Islet precursor cell (in vitro differentiated cells): ENCODE measurements around the gene CORT.
"Not testable (repeated sequence)": the region's sequence is repeated elsewhere in the genome, so short reads cannot be mapped to it uniquely, and the experiment has no call there.

Experiments
- DNase-seq: peaks from one replicate; pipeline ENCODE4 v3.0.0-alpha.2; 2018

The CORT gene, protein sequence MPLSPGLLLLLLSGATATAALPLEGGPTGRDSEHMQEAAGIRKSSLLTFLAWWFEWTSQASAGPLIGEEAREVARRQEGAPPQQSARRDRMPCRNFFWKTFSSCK

DNA sequence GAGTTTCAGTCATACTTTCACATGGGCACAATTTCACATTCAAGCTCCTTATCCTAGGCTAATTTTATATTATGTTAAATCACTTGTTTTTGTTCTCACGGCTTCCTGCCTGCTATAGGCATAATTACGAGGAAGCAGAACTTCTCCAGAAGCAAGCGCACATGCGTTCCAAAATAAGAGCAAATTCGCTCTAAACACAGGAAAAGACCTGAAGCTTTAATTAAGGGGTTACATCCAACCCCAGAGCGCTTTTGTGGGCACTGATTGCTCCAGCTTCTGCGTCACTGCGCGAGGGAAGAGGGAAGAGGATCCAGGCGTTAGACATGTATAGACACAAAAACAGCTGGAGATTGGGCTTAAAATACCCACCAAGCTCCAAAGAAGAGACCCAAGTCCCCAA, at the start of gene CORT:
TSS of gene CORT (plus strand) at position 281 of the 400 bp plus-strand sequence. CDS start 193 bp downstream, outside the sequence.
- no peak for DNase-seq

DNA sequence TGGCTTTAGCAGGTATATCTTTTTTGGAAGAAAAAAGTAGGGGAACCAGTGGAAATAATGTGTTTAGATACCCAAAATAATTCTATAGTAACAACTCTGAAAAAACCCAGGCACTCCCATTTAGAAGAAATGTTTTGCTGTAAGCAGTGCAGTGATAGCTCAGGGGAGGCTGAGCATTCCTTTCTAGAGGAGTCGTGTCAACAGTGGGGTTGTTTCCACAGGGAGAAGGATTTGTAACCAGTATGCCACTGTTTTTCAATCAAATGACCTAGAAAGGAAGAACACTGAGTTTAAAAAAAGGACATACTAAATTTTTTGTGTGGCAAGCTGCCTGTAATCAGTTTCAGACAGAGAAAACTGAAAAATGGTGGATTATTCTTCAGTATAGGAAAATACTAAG, 48.5 kb upstream of the CORT start:
- DNase-seq, result no peak

DNA sequence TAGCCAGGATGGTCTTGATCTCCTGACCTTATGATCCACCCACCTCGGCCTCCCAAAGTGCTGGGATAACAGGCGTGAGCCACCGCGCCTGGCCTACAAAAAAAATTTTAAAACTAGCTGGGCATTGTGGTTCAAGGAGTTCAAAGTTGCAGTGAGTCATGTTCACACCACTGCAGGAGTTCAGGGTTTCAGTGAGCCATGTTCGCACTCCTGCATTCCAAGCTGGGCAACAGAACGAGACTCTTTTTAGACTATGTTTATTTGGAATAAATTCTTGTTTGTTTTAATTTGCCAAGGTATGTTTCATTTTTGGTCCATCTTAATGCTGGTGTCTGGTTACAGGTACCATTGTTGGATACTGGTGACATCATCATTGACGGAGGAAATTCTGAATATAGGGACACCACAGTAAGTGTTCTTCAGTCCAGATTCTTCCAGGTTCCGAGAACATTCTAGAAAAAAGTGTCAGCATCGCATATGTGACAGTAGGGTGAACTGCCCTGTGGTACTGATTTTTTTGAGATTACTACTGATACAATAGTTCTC, 47.0 kb upstream of the CORT start:
- DNase-seq, result no peak

DNA sequence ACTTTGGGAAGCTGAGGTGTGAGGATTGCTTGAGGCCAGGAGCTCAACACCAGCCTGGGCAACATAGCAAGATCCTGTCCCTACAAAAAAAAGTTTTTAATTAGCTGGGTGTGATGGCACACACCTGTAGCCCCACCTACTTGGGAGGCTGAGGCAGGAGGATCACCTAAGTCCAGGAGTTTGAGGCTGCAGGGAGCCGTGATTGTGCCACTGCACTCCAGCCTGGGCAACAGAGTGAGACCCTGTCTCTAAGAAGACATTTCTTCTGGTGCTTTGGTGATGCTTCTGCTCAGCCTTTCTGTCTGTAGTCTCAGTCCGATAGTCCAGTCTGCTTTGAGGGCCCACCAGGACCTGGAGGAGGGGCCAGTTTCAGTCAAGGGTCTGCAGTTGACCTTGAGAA, 42.6 kb upstream of the CORT start:
- no peak for DNase-seq

DNA sequence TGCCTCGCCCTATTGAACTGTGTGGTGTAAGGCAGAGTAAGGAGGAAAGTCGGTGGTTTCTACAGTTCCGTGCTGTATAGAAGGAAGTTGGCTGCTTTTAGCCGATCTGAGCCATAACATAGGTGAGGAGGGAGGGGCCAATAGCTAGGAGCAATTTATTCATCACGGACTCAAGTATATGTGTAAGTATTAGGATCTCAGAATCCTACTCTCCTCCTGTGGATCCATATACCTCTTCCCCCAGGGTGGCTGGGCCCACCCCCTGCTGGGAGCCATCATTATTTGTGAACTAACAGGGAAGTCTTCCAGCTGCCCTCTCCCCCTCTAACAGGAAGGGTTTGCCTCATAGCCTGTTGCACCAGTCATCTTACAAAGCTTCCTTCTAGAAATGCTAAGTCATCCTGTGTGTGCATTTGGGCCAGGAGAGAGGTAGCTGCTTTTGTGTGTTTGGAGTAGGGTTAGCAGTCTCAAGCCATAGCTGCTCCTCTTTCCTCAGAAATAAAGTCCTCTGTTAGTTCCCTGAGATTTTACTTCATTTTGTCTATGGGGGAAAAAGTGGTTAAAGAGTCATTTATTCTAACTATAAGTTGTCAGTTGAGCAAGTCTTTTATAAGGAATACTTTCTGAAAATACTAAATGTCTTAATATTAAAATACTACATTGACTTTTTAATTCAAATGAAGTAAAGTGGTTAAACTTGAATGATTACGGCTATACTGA, 34.5 kb upstream of the CORT start:
- peak; percentile 68 for DNase-seq

DNA sequence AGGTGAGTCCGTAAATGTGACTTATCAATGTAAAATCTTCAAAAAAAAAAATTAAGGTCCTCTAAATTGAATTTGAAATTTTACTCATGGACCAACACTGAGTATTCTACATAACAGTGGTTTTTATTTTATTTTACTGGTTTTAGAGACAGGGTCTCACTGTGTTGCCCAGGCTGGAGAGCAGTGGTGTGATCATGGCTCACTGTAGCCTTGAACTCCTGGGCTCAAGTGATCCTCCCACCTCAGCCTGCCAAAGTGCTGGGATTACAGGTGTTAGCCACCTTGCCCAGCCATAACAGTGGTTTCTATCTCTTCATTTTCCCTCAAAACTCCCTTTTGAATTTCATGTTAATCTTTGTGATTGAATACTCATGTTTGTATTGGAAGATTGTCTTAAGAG, 33.9 kb upstream of the CORT start:
- not testable (repeated sequence) for DNase-seq

DNA sequence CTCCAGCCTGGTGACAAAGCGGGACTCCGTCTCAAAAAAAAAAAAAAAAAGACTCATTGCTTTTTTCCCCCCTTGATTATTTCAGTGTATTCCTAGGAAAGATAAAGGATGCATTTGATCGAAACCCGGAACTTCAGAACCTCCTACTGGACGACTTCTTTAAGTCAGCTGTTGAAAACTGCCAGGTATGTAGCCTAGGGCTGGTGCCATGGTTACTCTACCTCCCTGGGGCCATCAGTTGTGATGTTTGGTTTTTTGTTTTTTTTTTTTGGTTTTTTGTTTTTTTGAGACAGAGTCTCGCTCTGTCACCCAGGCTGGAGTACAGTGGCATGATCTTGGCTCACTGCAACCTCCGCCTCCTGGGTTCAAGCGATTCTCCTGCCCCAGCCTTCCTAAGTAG, 31.1 kb upstream of the CORT start:
- not testable (repeated sequence) for DNase-seq

DNA sequence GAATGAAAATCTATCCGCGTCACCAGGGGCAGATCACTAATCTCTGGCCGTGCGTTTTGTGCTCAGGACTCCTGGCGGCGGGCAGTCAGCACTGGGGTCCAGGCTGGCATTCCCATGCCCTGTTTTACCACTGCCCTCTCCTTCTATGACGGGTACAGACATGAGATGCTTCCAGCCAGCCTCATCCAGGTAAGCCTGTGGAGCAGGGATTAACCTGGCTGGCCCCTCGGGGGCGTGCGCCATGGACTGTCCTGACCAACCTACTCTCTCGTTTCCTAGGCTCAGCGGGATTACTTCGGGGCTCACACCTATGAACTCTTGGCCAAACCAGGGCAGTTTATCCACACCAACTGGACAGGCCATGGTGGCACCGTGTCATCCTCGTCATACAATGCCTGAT, 30.5 kb upstream of the CORT start:
- no peak for DNase-seq

DNA sequence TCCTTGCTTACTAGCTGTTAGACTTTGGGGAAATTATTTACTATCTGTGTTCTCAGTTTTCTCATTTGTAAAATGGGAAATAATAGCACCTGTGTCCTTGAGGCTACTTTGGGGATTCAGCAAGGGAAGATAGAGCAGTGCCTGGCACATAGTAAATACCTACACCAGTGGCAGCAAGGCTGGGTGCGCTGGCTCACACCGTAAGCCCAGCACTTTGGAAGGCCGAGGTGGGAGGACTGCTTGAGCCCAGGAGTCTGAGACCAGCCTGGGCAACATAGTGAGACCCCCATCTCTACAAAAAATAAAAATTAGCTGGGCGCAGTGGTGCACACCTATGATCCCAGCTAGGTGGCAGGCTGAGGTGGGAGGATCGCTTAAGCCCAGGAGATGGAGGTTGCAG, 28.2 kb upstream of the CORT start:
- no peak for DNase-seq

DNA sequence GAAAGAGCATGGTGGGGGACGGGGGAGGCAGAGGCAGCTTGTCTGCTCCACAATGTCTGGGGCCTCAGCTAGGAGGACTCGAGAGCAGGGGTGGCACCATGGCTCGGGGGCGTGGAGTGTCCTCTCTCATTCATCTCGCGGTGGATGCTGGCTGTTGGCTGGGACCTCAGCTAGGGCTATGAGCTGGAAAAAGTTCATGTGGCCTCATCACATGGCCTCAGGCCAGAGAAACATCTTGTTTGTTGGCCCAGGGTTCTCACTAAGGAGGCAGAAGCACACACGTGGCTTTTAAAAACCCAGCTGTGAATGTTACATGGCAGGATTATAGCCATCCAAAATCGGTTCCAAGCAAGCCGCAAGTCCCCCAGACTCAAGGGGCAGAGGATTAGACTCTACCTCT, 25.8 kb upstream of the CORT start:
- DNase-seq, result no peak

DNA sequence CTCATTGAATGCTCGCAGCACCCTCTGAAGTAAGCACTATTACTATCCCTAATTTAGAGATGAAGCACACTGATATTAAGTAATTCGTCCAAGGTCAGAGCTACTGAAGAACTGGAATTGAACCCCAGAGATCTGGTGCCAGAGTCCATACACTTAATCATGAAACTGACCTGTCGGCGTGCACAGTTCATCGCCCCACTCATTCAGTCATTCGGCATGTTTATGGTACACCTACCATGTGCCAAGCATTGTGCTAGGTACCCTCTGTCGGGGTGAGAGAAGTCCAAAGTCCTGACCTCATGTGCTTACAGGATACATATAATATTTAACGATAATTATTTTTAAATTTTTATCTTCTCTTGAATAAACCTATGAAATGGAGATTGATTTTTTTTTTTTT, 25.2 kb upstream of the CORT start:
- DNase-seq, result no peak

DNA sequence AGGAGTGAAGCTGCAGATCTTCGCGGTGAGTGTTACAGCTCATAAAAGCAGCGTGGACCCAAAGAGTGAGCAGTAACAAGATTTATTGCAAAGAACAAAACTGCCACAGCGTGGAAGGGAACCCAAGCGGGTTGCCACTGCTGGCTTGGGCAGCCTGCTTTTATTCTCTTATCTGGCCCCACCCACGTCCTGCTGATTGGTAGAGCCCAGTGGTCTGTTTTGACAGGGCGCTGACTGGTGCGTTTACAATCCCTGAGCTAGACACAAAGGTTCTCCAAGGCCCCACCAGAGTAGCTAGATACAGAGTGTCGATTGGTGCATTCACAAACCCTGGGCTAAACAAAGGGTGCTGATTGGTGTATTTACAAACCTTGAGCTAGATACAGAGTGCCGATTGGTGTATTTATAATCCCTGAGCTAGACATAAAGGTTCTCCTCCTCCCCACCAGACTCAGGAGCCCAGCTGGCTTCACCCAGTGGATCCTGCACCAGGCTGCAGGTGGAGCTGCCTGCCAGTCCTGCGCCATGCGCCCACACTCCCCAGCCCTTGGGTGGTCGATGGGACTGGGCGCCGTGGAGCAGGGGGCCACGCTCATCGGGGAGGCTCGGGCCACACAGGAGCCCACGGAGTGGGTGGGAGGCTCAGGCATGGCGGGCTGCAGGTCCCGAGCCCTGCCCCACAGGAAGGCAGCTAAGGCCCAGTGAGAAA, 23.9 kb upstream of the CORT start:
- not testable (repeated sequence) for DNase-seq

DNA sequence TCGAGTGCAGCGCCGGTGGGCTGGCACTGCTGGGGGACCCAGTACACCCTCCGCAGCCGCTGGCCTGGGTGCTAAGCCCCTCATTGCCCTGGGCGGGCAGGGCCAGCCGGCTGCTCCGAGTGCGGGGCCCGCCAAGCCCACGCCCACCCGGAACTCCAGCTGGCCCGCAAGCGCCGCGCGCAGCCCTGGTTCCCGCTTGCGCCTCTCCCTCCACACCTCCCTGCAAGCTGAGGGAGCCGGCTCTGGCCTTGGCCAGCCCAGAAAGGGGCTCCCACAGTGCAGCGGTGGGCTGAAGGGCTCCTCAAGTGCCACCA, 23.3 kb upstream of the CORT start:
- not testable (repeated sequence) for DNase-seq

DNA sequence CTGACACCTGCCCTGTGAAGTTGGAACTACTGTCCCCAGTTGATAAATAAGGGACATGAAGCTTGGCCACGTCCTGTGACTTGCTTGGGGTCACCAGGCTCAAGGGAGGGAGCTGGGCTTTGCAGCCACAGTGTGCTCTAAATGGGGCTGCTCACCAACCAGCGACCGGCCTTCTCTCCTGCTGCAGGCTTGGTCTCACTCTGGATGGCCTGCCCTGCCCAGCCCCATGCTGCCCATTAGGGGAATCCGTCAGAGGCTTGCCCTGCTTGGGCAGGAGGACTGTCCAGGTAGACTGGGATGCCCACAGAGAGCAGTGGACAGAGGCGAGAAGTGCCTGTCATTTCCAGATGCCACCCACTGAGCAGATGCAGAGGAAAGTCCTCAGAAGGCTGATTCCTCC, 20.8 kb upstream of the CORT start:
- DNase-seq, result no peak

DNA sequence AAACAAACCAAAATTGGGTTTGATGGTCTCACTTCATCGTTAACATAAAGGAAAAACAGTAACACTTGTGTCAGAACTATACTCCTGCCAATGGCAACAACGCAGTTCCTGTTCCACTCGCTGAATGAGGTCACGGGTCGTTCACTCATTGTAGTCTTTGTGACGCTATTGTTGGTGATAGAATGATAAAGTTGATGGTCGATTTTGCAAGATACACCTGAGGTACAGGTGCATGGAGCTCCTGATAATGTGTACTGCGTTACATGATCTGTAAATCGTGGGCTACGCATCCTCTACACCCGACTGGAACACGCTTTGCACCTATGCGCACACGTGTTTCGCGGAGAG, 20.0 kb upstream of the CORT start:
- no peak for DNase-seq

DNA sequence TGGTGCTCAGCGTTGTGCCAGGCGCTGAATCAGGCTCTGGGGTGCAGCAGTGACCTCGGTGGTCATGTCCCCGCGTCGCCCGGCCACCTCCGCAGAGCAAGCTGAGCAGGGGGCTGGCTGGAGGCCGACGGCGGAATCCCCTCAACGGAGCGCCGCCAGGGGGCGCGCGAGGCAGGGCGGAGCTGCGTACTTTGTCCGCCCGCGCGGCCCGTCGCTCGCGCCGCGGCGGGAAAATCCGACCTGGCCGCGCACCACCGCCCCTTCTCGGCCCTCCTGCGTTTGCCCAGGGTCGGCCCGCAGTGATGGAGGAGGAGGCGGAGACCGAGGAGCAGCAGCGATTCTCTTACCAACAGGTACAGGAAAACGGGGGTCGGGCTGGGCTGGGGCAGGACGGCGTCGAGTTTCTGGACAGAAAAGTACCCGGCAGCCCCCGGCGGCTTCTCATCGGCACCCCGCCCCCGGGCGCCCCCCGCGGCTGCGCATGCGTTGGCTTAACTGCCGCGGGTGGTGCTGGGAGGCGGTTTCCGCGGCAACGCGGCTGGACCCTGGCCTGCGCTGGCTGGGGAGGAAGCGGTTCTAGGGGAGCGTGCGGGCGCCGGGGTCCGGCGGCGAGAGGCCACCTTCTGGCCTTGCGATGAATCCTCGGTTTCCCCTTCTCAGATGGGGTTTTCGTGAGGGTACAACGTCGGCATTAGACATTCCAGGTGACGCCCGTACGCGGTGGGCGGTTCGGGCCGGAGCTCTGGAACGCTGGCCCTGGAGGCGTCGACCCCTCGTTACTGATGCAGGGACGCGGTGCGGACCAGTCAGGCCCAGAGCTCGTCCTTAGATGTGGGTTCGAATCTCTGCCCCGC, 19.4 kb upstream of the CORT start, which contains the start of gene CENPS:
TSS of gene CENPS (plus strand) at position 218 of the 854 bp plus-strand sequence. CDS start at position 303, 85 bp downstream.
- peak; percentile 92 for DNase-seq

DNA sequence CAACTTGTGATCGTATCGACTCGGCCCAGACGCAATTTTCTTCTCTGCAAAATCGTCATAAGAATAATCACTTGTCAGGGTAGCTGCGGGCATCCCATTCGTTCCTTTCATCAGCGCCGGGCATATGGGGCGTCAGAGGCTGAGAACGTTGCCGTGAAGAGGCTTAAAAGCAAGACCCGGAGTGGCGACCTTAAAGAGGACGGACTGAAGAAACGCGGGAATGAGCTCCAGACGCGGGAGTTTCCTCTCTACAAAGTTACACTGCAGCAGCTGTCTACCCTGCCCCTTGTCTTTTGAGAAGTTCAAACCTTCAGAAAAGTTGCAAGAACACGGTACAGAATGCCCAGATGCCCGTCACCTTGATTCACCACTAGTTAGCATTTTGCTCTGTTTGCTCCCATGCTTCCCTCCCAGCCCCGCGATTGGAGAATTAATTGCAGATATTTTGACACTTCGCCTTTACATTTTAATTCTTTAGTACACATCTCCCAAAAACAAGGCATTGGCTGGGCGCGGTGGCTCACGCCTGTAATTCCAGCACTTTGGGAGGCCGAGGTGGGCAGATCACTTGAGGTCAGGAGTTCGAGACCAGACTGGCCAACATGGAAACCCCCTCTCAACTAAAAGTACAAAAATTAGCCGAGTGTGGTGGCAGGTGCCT, 18.6 kb upstream of the CORT start:
- DNase-seq, result no peak

DNA sequence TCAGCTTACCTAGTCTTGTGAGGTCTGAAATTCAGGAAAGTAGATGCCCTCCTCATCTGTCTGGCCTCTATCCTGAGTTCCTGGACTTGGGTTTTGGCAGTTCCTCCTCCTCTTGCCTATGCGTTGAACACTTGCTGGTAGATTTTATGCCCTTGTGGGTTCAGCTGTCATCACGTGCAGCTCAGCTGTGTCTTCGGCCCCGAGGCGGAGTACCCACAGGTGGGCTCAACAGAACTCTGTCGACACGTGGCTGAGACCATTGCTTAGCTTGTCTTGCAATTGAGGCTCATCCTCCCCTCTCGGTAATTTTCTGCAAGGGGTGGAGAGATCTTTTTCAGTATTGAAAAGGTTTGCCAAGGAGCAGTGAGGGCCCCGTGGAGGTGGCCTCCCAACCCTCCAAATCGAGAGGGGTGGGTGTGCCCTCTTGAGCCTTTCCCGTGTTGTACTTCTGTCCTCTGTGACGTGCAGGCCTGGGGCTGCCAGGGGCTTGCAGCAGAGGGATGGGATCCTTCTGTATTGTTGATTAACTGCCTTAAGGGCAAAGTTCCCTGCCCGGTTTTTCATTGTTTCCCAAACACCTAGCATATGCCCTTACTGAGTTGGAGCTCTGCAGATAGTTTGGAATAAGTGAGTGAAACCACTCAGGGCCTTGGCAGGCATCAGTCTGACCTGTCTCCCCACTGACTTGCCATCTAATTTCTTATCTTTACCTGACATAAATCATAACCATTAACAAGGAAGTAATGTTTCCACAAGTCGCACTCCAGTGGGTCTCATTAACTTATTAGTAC, 16.7 kb upstream of the CORT start:
- no peak for DNase-seq

DNA sequence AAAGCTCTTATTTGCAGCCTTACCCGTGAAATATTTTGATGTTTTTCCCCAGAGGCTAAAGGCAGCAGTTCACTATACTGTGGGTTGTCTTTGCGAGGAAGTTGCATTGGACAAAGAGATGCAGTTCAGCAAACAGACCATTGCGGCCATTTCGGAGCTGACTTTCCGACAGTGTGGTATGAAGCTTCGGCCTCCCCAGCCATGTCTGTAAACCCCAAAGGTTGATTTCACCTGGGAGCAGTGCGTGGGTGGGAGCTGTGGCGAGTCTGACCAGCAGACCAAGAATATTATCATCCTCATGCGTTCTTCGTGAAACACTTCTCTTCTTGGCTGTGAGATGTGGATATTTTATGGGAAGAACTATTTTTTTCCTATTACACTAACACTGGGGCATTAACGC, 16.0 kb upstream of the CORT start:
- no peak for DNase-seq

DNA sequence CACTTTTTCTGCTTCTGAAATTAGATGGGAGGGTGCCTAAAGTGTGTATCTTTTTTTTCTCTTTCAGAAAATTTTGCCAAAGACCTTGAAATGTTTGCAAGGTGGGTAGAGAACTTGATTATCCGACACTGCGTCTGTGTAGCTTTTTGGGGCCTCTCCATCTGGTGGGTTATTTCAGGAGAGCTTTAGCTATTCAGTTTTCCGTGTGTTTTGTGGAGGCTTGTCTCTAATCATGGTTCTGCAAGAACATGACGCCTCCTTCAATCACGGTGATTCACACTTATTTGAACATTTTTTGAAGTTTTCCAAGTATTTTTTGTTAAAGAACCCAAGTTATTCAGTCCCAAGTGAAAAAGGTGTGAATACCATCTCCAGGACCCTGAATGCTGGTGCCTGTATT, 15.2 kb upstream of the CORT start:
- DNase-seq, result no peak

DNA sequence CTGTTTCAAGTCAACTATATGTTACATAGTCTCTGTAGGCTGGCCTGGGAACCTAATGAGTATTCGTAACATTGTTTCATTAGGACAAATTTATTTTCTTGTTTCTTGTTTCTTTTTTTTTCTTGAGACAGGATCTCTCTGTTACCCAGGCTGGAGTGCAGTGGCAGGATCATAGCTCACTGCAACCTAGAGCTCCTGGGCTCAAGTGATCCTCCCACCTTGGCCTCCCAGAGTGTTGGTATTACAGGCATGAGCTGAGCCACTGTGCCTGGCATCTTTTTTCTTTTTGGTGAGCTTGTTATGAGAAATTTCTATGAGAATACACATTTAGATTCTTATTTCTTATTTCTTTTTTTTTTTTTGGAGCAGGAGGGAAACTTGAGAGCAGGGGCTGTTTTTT, 12.8 kb upstream of the CORT start:
- no peak for DNase-seq

DNA sequence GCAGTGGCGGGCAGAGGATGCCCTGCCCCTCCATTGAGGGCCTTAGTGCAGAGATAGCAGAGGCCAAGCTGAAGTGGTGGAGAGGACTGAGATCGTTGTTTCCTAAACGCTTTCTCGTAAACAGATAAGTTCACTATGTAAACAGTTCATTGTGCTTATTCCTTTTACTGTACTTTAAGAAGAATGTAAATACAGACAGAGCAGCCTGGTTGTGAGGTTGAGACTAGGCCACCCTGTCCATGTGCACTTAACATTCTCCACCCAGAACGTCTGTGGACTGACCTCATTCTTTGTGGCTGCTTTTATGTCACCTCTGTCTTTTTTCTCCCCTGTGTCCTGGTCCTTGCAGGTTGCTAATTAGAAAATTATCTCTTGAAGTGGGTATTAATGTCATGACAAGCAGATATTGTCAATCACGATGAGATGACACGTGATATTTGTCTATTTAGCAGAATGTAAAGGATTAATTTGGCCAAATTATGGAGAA, 11.1 kb upstream of the CORT start:
- DNase-seq, result peak; percentile 80
